GM19372 (cell line): ENCODE results near the gene DICER1.
"Not testable (repeated sequence)": the region's sequence is repeated elsewhere in the genome, so short reads cannot be mapped to it uniquely, and the experiment has no call there.

Source experiments
- ATAC-seq: cut with Tn5 transposase; IDR thresholded peaks from one replicate; pipeline ENCODE4 v1.9.1; 2021; ENCODE audit warnings: mild to moderate bottlenecking, low read depth, moderate library complexity; ENCODE audit not compliant: unreplicated experiment

Gene DICER1

DNA sequence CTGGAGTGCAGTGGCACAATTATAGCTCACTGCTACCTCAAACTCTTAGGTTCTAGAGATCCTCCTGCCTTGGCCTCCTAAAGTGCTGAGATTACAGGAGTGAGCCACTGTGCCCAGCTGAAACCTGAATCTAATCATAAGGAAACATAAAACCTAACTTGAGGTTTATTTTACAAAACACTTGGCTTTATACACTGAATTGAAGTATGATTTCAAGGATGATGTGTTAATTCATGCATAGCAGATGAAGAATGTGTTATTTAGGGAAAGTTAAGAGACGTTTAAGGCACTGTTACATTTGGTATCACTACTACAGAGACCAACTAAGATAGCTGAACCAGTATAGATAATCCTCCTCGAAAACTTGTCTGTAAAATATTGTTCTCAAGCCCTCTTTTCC is 6.4 kb downstream of the DICER1 start:
- ATAC-seq: no peak

DNA sequence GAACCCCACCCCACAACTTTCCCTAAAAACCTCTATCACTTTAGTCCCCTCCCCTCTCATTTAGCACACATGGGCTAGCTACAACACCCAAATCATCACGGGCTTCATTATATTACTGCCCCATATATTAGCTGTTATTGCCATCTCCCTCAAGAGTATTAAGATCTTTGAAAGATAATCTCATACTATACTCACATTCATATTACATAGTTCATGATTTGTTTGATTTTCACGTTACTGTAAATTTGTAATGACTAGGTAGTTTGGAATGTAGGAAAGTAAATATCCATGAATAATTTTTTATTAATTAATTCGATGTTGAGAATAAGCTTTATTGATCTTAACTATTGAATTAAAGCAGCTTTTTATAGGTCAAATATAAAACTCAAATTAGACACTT is 7.9 kb downstream of the DICER1 start:
- ATAC-seq: no peak

DNA sequence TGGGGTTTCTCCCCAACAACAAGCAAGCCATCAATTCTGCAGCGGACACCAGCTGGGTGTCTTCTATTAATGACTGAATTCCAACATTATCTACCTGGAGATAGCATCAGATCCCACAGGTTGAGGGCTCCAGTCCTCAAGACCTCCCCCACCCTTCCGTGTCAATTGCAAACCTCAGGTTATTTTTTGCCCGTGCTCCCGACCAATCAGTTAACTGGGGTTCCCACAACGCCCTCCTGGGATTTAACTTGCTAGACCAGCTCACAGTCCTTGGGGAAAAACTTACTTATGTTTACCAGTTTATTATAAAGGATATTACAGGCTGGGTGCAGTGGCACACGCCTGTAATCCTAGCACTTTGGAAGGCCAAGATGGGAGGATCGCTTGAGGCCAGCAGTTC is 9.7 kb downstream of the DICER1 start:
- ATAC-seq: no peak

DNA sequence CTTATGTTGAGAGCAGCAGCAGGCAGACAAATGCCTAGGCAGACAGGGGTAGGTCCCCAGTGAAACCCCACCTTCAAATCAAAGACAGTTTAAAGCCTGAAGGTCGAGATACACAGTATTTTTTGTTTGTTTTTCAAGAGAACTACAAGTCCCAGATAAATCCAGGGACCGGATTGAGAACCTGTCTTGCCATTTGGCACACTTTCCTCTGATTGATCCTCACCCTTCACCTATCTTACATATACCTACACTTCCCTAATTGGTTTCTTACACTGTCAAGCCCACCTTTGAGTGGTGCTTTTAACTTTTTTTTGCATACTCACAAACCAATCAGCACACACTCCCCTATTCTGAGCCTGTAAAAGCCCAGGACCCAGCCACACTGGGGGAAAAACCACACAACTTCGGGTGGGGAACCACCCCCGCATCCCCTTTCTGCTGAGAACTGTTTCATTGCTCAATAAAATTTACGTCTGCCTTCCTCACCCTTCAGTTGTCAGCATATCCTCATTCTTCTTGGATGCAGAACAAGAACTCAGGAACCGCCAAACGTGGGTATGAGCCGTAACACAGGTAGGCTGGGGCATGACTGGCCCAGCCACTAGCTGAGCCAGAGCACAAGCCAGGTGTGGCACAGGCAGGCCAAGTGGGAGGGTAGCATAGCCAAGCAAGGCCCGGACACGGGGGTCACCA is 11.1 kb downstream of the DICER1 start:
- ATAC-seq: no peak

DNA sequence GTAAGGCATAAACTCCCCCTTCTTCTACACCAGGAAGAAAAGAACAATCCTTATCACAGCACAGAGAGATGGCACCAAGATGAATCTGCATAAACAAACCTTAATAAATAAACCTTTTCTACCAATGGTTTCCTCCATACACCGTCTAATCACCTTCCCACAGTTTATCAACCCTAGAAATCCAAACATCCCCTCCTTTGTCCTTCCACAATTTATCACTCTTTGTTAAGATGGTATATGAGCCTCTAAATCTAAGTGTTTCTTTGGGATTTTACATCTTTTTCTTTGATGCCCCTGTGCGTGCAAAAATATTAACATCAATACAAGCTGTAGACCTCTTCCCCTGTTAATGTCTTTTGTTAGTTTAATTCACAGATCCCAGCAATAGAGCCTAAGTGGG is 12.5 kb downstream of the DICER1 start:
- ATAC-seq: no peak

DNA sequence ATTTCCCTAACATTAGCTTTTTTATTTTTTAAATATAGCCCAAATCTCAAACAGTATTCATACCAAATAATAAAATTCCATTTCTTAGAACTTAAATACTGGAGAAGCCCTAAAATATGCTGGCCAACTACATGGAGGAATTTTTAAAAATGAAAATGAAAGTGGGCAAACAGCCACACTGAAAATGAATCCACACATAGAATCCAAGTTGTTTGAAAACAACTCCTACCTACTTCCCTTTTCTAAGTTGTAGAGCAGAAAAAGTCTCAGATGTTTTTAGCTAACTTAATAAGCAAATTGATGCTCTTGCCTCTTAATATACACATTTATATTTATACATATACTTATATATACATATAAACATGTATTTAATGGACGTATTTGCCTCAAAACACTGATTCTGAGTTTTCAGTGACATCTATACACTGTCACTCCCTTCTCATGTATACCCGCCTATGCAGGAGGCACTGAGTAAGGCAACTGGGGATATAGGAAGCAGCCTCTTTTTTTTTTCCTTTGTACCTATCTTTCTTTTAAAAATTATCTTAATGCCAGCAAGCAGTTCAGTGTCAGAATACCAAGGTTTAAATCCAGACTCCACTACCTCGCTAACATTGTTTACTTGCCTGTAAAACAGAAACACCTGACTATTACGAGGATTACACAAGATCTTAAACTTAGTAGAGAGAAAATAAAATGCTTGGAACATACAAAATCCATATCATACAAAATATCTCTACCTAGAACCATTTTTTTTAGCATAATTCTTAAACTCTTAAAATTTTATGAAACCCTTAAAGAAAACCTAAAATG is 13.3 kb downstream of the DICER1 start:
- no peak for ATAC-seq

DNA sequence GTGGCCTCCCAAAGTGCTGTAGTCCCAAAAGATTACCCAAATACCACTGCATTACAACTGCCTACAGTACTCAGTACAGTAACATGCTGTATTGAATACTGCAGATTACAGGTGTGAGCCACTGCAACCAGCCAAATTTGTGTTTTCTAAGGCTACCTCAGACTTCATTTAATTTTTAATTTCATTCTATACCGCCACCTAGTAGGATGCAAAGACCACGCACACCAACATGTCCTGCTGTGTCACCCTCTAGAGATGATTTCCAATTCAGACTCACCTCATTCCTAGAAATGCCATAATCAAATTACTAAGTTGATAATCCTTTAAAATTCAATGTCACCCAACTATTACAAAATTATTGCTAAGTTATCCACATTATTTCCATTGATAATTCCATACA is 15.1 kb downstream of the DICER1 start:
- ATAC-seq: no peak

DNA sequence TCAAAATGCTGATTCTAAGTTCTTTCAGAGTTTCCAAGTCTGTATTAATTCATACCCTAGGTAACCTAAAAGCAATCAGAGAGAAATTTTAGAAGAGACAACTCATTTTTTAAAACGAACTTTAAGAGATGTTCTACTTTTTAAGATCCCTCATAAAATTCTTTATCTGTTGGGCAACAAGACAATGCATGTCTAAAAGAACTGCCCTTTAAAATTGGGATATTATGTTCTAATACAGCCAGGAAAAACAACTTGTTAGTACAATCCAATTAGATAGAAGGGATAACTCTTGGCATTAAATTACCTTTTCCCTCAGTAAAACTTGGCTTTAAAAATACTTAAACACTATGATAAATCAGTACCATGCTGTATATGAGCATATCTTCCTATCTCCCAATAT is 15.6 kb downstream of the DICER1 start:
- no peak for ATAC-seq

DNA sequence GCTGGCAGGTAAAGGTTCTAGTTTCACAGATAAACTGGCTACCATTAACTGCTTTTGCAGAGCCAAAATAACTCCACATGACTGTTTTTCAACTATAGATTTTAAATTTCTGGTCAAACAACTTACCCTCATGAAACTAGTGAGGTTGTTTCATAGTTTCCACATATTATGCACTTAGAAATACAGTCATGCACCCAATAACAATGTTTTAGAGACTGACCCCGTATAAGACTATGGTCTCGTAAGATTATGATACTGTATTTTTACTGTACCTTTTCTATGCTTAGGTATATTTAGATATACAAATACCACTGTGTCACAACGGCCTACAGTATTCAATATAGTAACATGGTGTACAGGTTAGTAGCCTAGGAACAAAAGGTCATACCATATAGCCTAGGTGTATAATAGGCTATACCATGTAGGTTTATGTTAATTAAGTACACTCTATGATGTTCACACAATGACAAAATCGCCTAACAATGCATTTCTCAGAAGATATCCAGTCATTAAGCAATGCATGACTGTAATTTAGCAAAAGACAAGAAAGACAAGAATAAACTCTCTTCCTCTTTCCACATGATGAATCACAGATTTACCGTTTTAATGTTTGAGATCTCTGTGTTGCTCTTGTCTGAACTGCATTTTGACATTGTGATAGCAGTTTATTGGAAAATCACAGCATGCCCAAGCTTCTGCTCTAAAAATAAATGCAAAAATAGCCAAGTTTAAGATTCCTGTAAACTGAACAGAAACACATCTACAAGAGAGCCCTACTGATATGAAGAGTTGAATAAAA is 17.1 kb downstream of the DICER1 start:
- ATAC-seq: no peak

DNA sequence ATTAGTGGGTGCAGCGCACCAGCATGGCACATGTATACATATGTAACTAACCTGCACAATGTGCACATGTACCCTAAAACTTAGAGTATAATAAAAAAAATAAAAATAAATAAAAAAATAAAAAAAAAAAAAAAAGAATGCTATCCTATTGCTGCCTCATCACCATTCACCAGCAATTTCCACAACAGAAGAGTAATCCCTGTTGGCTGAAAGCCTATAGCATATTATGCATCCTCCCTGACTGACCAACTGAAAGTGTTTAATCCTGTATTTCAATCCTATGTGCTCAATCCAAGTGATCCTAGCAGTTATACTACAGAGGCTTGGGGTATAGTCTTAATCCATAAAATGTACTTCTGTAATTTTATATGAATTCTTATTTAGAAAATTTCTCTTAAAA is 18.5 kb downstream of the DICER1 start:
- no peak for ATAC-seq

DNA sequence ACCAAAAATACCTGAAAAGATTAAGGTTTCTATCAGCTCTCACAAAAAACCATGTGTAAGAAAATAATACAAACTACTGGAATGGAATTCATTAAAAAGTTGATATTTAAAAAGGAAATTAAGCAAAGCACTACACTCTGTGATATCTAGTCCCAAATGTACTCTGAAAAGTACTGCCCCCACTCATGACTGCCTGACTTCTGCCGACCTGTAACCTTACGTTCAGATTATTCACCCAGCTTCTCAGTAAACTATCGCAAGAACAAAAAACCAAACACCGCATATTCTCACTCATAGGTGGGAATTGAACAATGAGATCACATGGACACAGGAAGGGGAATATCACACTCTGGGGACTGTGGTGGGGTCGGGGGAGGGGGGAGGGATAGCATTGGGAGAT is 18.9 kb downstream of the DICER1 start:
- not testable (repeated sequence) for ATAC-seq

DNA sequence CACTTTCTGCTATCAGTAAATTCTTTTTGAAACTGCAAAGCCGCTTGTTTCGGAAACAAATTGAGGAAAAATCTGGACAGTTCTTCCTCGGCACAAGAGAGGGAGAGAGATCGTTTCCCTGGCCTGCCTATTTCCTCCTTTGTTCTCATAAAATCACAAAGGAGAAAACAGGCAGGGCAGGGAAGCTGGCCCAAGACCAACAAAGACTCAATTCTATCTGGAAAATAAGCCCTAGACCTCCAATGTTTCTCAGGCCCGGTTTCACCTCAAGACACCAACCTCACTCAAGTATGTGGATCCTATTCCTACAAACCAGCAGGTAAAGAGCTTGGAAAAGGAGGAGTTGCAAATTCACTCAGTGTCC is 19.5 kb downstream of the DICER1 start:
- ATAC-seq: no peak

DNA sequence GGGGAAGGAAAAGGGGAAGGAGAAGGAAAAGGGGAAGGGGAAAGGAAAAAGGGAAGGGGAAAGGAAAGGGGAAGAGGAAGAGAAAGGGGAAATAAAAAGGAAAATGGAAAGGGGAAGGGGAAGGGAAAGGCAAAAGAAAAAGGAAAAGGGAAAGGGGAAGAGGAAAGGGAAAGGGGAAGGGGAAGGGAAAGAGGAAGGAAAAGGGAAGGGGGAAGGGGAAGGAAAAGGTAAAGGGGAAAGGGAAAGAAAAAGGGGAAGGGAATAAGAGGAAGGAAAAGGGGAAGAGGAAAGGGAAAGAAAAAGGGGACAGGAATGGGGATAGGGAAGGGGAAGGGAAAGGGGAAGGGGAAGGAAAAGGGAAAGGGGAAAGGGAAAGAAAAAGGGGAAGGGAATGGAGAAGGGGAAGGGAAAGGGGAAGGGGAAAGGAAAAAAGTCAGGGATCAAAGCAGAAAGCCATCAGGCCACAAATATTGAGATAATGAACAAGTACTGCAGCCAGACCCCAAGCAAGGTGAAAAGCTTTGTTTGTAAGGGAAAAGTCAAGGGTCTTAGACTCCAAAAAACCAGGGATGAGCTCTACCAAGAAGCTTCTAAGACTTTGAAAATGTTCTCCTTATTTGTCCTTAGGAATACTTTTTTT is 20.0 kb downstream of the DICER1 start:
- no peak for ATAC-seq

DNA sequence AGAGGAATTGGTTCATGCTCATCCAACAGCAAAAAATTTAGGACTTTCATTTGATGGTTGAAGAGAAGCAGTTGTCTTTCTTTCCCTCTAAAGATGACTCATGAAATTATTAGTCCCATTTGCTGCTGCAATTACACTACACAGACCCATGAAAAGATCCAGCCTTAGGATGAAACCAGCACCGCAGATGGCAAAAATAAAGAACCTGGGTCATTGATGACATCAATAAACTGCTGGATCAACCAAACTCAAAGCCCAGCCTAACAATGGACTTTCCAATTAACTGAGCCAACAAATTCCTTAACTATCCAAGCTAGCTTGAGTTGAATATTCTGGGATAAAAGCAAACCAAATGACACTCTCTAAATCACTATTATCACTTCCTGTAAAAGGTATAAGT is 20.7 kb downstream of the DICER1 start:
- ATAC-seq: no peak

DNA sequence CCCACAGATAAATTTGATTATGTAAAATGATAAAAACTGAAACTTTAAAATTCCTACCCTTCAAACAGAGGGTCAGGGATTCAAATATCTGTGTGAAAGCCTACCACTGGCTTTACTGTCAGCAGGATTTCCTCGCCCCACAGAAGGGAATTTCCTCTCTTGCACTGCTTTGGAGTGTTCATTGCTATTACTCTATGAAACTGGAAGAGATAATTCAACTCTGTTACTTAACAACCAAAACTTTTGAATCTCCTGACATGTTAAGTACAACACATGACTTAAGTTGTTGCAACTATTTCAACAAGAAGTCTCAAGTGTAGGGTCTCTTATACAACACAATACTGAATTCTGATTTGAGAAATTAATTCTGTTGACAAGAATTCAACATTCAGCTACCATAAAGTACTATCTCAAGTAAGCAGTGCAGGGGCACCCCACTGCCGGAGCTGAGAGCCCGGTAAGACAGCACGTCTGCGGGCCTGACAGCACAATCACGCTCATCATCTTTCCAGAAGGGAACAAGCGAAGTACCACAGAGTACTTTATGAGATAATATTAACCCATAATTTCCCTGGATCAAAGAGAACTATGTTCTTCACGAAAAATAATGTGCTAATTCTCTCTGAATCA is 22.9 kb downstream of the DICER1 start:
- no peak for ATAC-seq

DNA sequence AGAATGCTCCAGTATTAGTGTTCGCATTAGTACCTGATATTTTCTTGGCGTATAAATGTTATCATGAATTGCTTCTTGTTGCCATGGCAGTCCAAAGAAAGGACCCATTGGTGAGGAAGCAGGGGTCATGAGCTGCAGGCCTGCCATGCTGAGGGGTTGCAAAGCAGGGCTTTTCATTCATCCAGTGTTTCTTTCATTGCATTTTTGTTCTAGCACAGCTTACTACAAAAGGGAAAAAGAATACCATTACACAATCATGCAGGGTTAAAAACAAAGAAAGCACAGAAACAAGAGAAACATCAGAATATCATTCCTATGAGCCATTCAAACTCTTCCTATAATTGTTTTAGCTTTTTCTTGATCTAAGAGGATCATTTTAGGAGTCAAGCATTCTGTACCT is 24.0 kb downstream of the DICER1 start:
- no peak for ATAC-seq

DNA sequence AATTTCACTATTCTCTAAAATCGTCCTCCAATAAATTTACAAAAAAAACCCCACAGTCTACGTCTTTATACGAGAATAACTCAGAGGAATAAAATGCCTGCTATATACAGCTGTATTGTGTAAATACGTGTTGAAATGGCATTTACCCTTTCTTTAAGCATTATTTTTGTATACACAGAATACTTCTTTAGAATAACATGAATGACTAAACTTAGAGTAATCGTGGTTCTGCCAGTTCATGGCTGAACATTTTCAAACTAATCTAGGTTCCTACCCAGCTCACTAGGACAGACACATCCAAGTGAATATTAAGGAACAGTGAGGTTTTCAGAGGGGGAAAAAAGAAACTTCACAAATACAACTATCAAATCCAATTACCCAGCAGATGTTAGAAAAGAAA is 24.6 kb downstream of the DICER1 start:
- no peak for ATAC-seq

DNA sequence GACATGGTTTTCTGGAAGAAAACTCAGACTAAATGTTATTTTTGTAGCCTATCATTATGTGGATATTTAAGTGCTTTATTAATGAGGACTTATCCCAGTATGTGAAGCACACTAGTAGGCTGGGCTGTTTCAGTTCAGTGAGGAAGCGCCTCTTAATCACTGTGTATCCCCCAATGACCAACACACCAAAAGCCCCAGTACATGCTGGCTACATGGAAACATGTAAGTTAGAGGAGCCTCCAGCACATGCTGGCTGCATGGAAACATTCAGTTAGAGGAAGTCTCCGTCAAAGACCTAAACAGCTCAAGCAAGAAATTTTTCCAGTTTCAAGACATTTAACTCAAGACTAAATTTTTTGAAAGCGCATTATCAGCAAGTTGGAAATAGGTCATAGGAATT is 26.8 kb downstream of the DICER1 start:
- ATAC-seq: no peak

DNA sequence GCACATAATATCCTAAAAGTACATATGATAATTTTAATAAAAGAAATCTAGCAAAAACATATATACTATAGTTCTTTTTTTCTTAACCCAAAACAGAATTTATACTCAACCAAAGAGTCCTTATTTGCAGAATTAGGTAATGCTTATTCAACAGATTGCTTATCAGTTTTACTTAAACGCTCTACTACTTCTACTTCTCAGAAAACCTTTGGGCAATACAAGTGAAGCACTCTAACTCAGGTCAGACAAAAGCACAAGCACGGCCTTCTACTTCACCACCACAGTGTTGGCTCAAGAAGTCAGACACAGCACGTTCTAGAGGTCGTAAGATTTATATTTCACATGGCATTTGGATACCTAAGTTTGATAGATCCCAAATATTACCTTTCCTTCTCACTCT is 29.2 kb downstream of the DICER1 start:
- ATAC-seq: no peak

DNA sequence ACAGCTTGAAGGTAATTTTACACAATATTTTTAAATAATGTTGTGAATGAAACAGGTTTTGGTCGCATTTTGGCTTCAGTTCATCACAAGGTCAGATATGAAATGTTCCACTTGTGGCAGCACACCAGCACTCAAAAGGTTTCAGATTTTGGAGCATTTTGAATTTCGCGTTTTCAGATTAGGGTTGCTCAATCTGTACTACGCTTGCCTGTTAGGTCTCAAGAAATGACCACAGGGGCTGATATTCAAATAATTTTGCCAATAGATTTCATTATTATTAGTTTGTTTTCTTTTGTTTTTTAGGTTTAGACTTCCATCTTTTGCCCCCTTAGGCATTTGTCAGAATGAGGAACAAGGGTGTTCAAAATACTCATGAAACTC is 29.8 kb downstream of the DICER1 start:
- no peak for ATAC-seq
